Keratinocyte (primary cell): ENCODE data around the gene SIDT1. TPM values are rescaled to one million over a fixed set of nuclear protein-coding genes. Genes with fewer than 3 reads are reported as not detected.

Experiments
- DNase-seq: peaks from one replicate; pipeline ENCODE4 v3.0.0-alpha.2; 2011; ENCODE audit warnings: low read depth, missing footprints, low spot score
- FAIRE-seq: peaks from 2 replicates; lab custom pipeline; 2011; peaks lifted over from hg19 to GRCh38; lab: Jason Lieb, UNC
- H2AFZ ChIP-seq: 2 replicates; pipeline ENCODE4 v1.6.0; 2012; ENCODE audit warnings: low read length, control low read depth, inconsistent platforms; ENCODE audit not compliant: control insufficient read depth
- H3K27ac ChIP-seq: 2 replicates; pipeline ENCODE4 v1.5.1; 2011; ENCODE audit warnings: low read length; ENCODE audit not compliant: control insufficient read depth, insufficient read depth
- H3K27me3 ChIP-seq: 3 replicates; pipeline ENCODE4 v1.6.0; 2011; ENCODE audit warnings: low read length; ENCODE audit not compliant: control insufficient read depth, insufficient read depth; ENCODE audit errors: extremely low read depth
- H3K36me3 ChIP-seq, 2 experiments: 2 replicates in 1 of 2; 3 replicates in 1 of 2; pipeline ENCODE4 v1.5.1; 2011; ENCODE audit warnings: low read length in 2 of 2, mild to moderate bottlenecking in 1 of 2; ENCODE audit not compliant: control insufficient read depth in 2 of 2, insufficient read depth in 2 of 2; ENCODE audit errors: extremely low read depth in 1 of 2
- H3K4me1 ChIP-seq: 3 replicates; pipeline ENCODE4 v1.5.1; 2011; ENCODE audit warnings: low read length; ENCODE audit not compliant: control insufficient read depth, insufficient read depth; ENCODE audit errors: extremely low read depth
- H3K4me2 ChIP-seq: 3 replicates; pipeline ENCODE4 v1.6.0; 2011; ENCODE audit warnings: low read depth, low read length; ENCODE audit not compliant: control insufficient read depth, insufficient read depth; ENCODE audit errors: extremely low read depth
- H3K4me3 ChIP-seq, 3 experiments: fragments of 200-600 bp in 1 of 3; sonication (generic) in 1 of 3; 2 replicates in 2 of 3; 3 replicates in 1 of 3; pipeline ENCODE4 v1.5.1; 2011 to 2016; ENCODE audit warnings: low read length in 3 of 3, mild to moderate bottlenecking in 3 of 3, control low read depth in 2 of 3, inconsistent platforms in 1 of 3, low read depth in 1 of 3, mixed read lengths in 1 of 3, mixed run types in 1 of 3, moderate library complexity in 1 of 3; ENCODE audit not compliant: control insufficient read depth in 2 of 3, insufficient read depth in 2 of 3; ENCODE audit errors: extremely low read depth in 1 of 3
- H3K79me2 ChIP-seq: 2 replicates; pipeline ENCODE4 v1.6.0; 2012; ENCODE audit warnings: low read length; ENCODE audit not compliant: control insufficient read depth, insufficient read depth
- H3K9ac ChIP-seq: 3 replicates; pipeline ENCODE4 v1.6.0; 2011; ENCODE audit warnings: low read length; ENCODE audit not compliant: control insufficient read depth, insufficient read depth; ENCODE audit errors: extremely low read depth
- H3K9me1 ChIP-seq: 3 replicates; pipeline ENCODE4 v1.6.0; 2011; ENCODE audit warnings: low read length; ENCODE audit not compliant: control insufficient read depth, insufficient read depth; ENCODE audit errors: extremely low read depth
- H3K9me3 ChIP-seq: 2 replicates; pipeline ENCODE4 v1.5.1; 2012; ENCODE audit warnings: low read depth, low read length; ENCODE audit not compliant: control insufficient read depth
- H4K20me1 ChIP-seq: 3 replicates; pipeline ENCODE4 v1.6.0; 2011; ENCODE audit warnings: low read length; ENCODE audit not compliant: control insufficient read depth, insufficient read depth; ENCODE audit errors: extremely low read depth
- CTCF ChIP-seq, 3 experiments: IDR thresholded peaks in 1 of 3; conservative IDR thresholded peaks in 1 of 3; optimal IDR thresholded peaks in 1 of 3; 2 replicates in 2 of 3; 3 replicates in 1 of 3; pipeline versions ENCODE3 to v1.5.1; 2011; ENCODE audit warnings: low read length in 3 of 3, mild to moderate bottlenecking in 3 of 3, moderate library complexity in 2 of 3, control low read depth in 1 of 3, inconsistent platforms in 1 of 3; ENCODE audit not compliant: insufficient read depth in 2 of 3; ENCODE audit errors: extremely low read depth in 1 of 3
- EZH2 ChIP-seq: IDR thresholded peaks from one replicate; pipeline ENCODE4 v1.6.1; 2012; ENCODE audit warnings: inconsistent platforms, mild to moderate bottlenecking, low read length, moderate library complexity
- dilution Hi-C: fragments of 300-500 bp; cut with MboI; formaldehyde crosslinking; loops from one replicate; pipeline ENCODE4 v1.7.0; 2020; ENCODE audit warnings: low sequenced_read_pairs; ENCODE audit not compliant: extremely low pct_ligation_motif_present
- polyA plus RNA-seq, 5 experiments: library from polyadenylated mRNA; depleted of rRNA in 3 of 5; stranded (reverse) in 3 of 5; stranded (forward) in 1 of 5; unstranded in 1 of 5; fragments of >200 nt; gene quantifications; 1 replicate in 1 of 5; 2 replicates in 3 of 5; 3 replicates in 1 of 5; pipeline versions ENCODE4 v1.2.1 to v1.2.3, GENCODE V29; 2011 to 2012; ENCODE audit warnings: missing spikeins in 2 of 5, low read depth in 1 of 5, low replicate concordance in 1 of 5

Gene SIDT1
- polyA plus RNA-seq, 1 donor (not counting 4 experiments of a cell fraction or from before 2014, with no cell fraction given): 0.12 TPM

GRCh38 chr3:113617726-113618125 is 85.4 kb downstream of the SIDT1 start:
- Histone ChIP-seq H3K4me2 (no peak overlapping the region), H4K20me1 (no peaks in the 10 kb centered on the region), H3K9me1 (no peaks in the 10 kb centered on the region), H3K36me3 (no peaks in the 10 kb centered on the region), H3K27ac (no peak overlapping the region), H3K4me1 (no peaks in the 10 kb centered on the region), H3K79me2 (no peaks in the 10 kb centered on the region), H3K27me3 (peaks cover 3% of the 10 kb centered on the region), H2AFZ (no peak overlapping the region), H3K9ac (no peak overlapping the region), H3K9me3 (no peaks in the 10 kb centered on the region), H3K4me3 (no peak overlapping the region)
- DNase-seq (no peak), FAIRE-seq (no peak)
- dilution Hi-C loops: loop anchor here (25.0 kb wide), 1 partner anchor 130 kb away; no protein-coding TSS in a partner anchor
- TF ChIP-seq CTCF (optimal IDR thresholded peaks at IDR 0.05 in 1 of 3, IDR thresholded peaks at IDR 0.05 in 1 of 3, conservative IDR thresholded peaks at IDR 0.05 in 1 of 3; ENCODE audit: extremely low read depth in 1 of 3, insufficient read depth in 2 of 3, low read length in 3 of 3) (no peak), EZH2 (no peak)

GRCh38 chr3:113620091-113620490 is 87.7 kb downstream of the SIDT1 start:
- FAIRE-seq (no peak), DNase-seq (no peak)
- Histone ChIP-seq H3K4me2 (no peak overlapping the region), H3K27ac (no peak overlapping the region), H3K36me3 (no peaks in the 10 kb centered on the region), H3K4me3 (no peak overlapping the region), H3K9ac (no peak overlapping the region), H3K79me2 (no peaks in the 10 kb centered on the region), H2AFZ (no peak overlapping the region), H3K27me3 (peaks cover 5% of the 10 kb centered on the region), H3K9me3 (no peaks in the 10 kb centered on the region), H3K4me1 (no peaks in the 10 kb centered on the region), H3K9me1 (no peaks in the 10 kb centered on the region), H4K20me1 (no peaks in the 10 kb centered on the region)
- dilution Hi-C loops: loop anchor here (25.0 kb wide), 1 partner anchor 133 kb away; no protein-coding TSS in a partner anchor
- TF ChIP-seq CTCF (optimal IDR thresholded peaks at IDR 0.05 in 1 of 3, IDR thresholded peaks at IDR 0.05 in 1 of 3, conservative IDR thresholded peaks at IDR 0.05 in 1 of 3; ENCODE audit: extremely low read depth in 1 of 3, insufficient read depth in 2 of 3, low read length in 3 of 3) (no peak), EZH2 (no peak)
